ENCODE measurements around the gene PP2D1. TPM values are rescaled to one million over a fixed set of nuclear protein-coding genes. Genes with fewer than 3 reads are reported as not detected.
"Not testable (repeated sequence)": the region's sequence is repeated elsewhere in the genome, so short reads cannot be mapped to it uniquely, and the experiment has no call there.

PP2D1 gene
- total and polyA plus RNA-seq, 4 experiments from 2014 or later, result 0.40 to 0.46 TPM; not detected in 2

DNA sequence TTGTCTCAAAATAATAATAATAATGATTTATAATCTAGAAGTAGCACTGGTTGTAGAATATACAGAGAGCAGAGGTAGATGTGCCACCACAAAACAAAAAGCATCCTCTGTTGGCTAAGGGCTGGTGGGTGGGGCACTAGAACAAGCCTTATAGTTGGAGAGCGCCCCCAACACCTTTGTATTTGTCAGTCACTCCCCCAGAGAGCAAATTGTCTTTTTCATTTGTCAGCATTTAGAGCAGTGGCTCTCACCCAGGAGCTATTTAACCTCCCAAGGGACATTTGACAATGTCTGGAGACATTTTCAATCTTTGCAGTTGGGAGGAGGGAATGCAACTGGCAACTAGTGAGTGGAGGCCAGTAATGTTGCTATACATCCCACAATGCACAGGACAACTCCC is 34.5 kb upstream of the PP2D1 start:
- H3K36me3 ChIP-seq (ENCODE audit: insufficient read depth, low read length), result no peaks in the 10 kb centered on the region
- no peak overlapping the region for H3K4me3 ChIP-seq (ENCODE audit: low read length in 2 of 2)
- Mint-ChIP-seq H3K4me3 (peak overlapping the region in 3 of 8 donors; percentile 31 to 57 (median 49)), H3K27ac (peak overlapping the region in 4 of 7 donors; percentile 12 to 99 (median 44)), H3K27me3 (no peaks in the 10 kb centered on the region), H3K4me1 (peaks cover 59 to 97% (median 80%) of the 10 kb centered on the region in 4 donors), H3K9me3 (peaks cover 0 to 3% (median 0%) of the 10 kb centered on the region in 8 donors), H3K36me3 (peaks cover 7 to 21% of the 10 kb centered on the region in 2 donors)
- CTCF ChIA-PET (ENCODE audit: partially characterized antibody), result no interaction called here
- H3K9me3 ChIP-seq (ENCODE audit: control insufficient read depth in 1 of 2, low read length in 2 of 2), result no peaks in the 10 kb centered on the region
- POLR2A ChIA-PET (ENCODE audit: partially characterized antibody), result interaction anchor here (0.7 to 1.0 kb wide), 2 partner anchors 17 to 55 kb away, joined by 3 read pairs; no protein-coding TSS in a partner anchor
- no peak for DNase-seq
- H3K27me3 ChIP-seq (ENCODE audit: insufficient read depth, low read length), result no peaks in the 10 kb centered on the region
- no peak overlapping the region for H3K27ac ChIP-seq (ENCODE audit: low read depth, low read length)
- H3K4me1 ChIP-seq (ENCODE audit: insufficient read depth, low read length), result peaks cover 95% of the 10 kb centered on the region
- intact Hi-C loops (cut with micrococcal nuclease), result loop anchor here (10.0 kb wide), 1 partner anchor 902 kb away; the partner anchor contains the start of gene KCNH8

DNA sequence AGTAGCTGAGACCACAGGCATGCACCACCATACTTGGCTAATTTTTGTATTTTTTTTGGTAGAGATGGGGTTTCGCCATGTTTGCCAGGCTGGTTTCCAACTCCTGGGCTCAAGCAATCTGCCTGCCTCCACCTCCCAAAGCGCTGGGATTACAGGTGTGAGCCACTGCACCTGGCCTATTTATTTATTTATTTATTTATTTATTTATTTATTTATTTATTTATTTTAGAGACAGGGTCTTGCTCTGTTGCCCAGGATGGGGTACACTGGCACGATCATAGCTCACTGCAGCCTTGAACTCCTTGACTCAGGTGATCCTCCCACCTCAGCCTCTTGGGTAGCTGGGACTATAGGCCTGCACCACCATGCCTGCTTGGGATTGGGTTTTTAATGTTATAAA is 33.1 kb upstream of the PP2D1 start:
- Histone ChIP-seq H3K4me1 (ENCODE audit: insufficient read depth, low read length) (peaks cover 81% of the 10 kb centered on the region), H3K27ac (ENCODE audit: low read depth, low read length) (peak overlapping the region; percentile 86)
- H3K9me3 Mint-ChIP-seq; DNase-seq; CTCF ChIA-PET (ENCODE audit: partially characterized antibody); H3K4me3 ChIP-seq (ENCODE audit: low read length in 2 of 2); H3K27me3 Mint-ChIP-seq; H3K27me3 ChIP-seq (ENCODE audit: insufficient read depth, low read length); H3K36me3 ChIP-seq (ENCODE audit: insufficient read depth, low read length); POLR2A ChIA-PET (ENCODE audit: partially characterized antibody); H3K9me3 ChIP-seq (ENCODE audit: control insufficient read depth in 1 of 2, low read length in 2 of 2): not testable (repeated sequence)
- Mint-ChIP-seq H3K4me1 (peaks cover 53 to 91% (median 68%) of the 10 kb centered on the region in 4 donors), H3K36me3 (peaks cover 4 to 26% of the 10 kb centered on the region in 2 donors), H3K4me3 (peak overlapping the region in 3 of 8 donors; percentile 40 to 51 (median 44)), H3K27ac (peak overlapping the region in 4 of 7 donors; percentile 36 to 99 (median 84))
- intact Hi-C loops (cut with micrococcal nuclease), result loop anchor here (10.0 kb wide), 1 partner anchor 900 kb away; the partner anchor contains the start of gene KCNH8

DNA sequence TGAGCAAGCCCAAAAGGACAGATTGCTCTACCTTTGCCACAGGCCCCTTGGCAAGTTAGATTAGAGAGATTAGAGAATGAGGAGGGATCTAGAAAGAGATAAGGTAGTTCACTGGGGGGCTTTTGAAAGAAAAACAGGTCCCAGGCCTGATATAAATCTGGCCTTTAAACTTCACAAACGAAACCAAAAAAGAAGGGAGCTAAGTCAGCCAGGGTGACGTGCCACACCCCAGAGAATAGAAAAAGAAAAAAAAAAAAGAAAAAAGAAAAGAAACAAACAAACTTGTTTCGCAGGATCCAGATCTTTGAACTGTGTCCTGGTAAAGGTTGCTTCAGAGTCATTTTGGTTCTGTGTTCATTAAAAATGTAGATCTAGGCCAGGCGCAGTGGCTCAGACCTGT is 31.8 kb upstream of the PP2D1 start:
- peaks cover 47 to 88% (median 59%) of the 10 kb centered on the region in 4 donors for H3K4me1 Mint-ChIP-seq
- ChIA-PET CTCF (ENCODE audit: partially characterized antibody) (interaction anchor here (4.4 kb wide), 1 partner anchor 9 kb away, joined by 36 read pairs; no protein-coding TSS in a partner anchor), POLR2A (ENCODE audit: partially characterized antibody) (interaction anchor here (0.9 to 4.2 kb wide), 9 partner anchors 10 to 142 kb away, joined by 3 to 51 read pairs (median 5); partner anchors contain the start of gene SGO1)
- Histone ChIP-seq H3K36me3 (ENCODE audit: insufficient read depth, low read length) (no peaks in the 10 kb centered on the region), H3K4me3 (ENCODE audit: low read length in 2 of 2) (peak overlapping the region in 1 of 2 donors; percentile 46), H3K27ac (ENCODE audit: low read depth, low read length) (peak overlapping the region; percentile 86), H3K27me3 (ENCODE audit: insufficient read depth, low read length) (no peaks in the 10 kb centered on the region), H3K4me1 (ENCODE audit: insufficient read depth, low read length) (peaks cover 74% of the 10 kb centered on the region), H3K9me3 (ENCODE audit: control insufficient read depth in 1 of 2, low read length in 2 of 2) (no peaks in the 10 kb centered on the region)
- H3K27ac Mint-ChIP-seq, result peak overlapping the region; percentile 93 to 99 (median 97)
- H3K9me3 Mint-ChIP-seq, result peaks cover 0 to 2% (median 0%) of the 10 kb centered on the region in 8 donors
- intact Hi-C loops (cut with micrococcal nuclease), result loop anchor here (5.0 to 10.0 kb wide), 3 partner anchors 38 to 899 kb away; partner anchors contain the start of gene KCNH8
- peak overlapping the region; percentile 88 to 99 (median 97) for H3K4me3 Mint-ChIP-seq
- H3K36me3 Mint-ChIP-seq, result peaks cover 0 to 26% of the 10 kb centered on the region in 2 donors
- no peaks in the 10 kb centered on the region for H3K27me3 Mint-ChIP-seq
- peak in 4 of 5 donors; percentile 34 to 52 (median 48) for DNase-seq

DNA sequence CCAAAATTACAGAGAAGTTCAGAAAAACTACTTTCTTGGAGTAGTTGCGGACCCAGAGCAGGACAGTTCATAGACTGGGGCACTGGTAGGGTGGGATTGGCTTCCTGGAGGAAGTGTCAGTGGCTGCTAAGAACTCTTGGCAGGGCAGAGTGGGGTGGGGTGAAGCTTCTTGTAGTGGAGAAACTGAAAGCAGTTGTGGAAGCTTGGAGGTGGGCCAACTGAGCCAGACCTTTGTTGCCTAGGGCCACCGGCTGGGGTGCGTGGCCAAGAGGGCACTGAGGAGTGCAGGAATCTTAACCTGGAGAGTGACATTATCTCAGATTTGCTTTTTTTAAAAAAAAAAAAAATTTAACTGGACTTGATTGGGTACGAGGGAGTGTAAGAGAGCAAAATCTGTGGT is 31.3 kb upstream of the PP2D1 start:
- peaks cover 48 to 89% (median 61%) of the 10 kb centered on the region in 4 donors for H3K4me1 Mint-ChIP-seq
- peaks cover 0 to 25% of the 10 kb centered on the region in 2 donors for H3K36me3 Mint-ChIP-seq
- H3K9me3 ChIP-seq (ENCODE audit: control insufficient read depth in 1 of 2, low read length in 2 of 2), result no peaks in the 10 kb centered on the region
- POLR2A ChIA-PET (ENCODE audit: partially characterized antibody), result interaction anchor here (0.9 to 4.2 kb wide), 9 partner anchors 10 to 142 kb away, joined by 3 to 51 read pairs (median 5); partner anchors contain the start of gene SGO1
- H3K4me3 Mint-ChIP-seq, result peak overlapping the region; percentile 88 to 99 (median 97)
- H3K9me3 Mint-ChIP-seq, result peaks cover 0 to 2% (median 0%) of the 10 kb centered on the region in 8 donors
- intact Hi-C loops (cut with micrococcal nuclease), result loop anchor here (5.0 to 10.0 kb wide), 3 partner anchors 39 to 899 kb away; partner anchors contain the start of gene KCNH8
- H3K4me3 ChIP-seq (ENCODE audit: low read length in 2 of 2), result peak overlapping the region; percentile 26 to 46
- H3K27ac Mint-ChIP-seq, result peak overlapping the region; percentile 93 to 99 (median 97)
- peak overlapping the region; percentile 86 for H3K27ac ChIP-seq (ENCODE audit: low read depth, low read length)
- DNase-seq, result peak; percentile 58 to 84 (median 61)
- H3K36me3 ChIP-seq (ENCODE audit: insufficient read depth, low read length), result no peaks in the 10 kb centered on the region
- no peaks in the 10 kb centered on the region for H3K27me3 ChIP-seq (ENCODE audit: insufficient read depth, low read length)
- CTCF ChIA-PET (ENCODE audit: partially characterized antibody), result interaction anchor here (4.4 kb wide), 1 partner anchor 9 kb away, joined by 36 read pairs; no protein-coding TSS in a partner anchor
- H3K27me3 Mint-ChIP-seq, result no peaks in the 10 kb centered on the region
- peaks cover 75% of the 10 kb centered on the region for H3K4me1 ChIP-seq (ENCODE audit: insufficient read depth, low read length)

DNA sequence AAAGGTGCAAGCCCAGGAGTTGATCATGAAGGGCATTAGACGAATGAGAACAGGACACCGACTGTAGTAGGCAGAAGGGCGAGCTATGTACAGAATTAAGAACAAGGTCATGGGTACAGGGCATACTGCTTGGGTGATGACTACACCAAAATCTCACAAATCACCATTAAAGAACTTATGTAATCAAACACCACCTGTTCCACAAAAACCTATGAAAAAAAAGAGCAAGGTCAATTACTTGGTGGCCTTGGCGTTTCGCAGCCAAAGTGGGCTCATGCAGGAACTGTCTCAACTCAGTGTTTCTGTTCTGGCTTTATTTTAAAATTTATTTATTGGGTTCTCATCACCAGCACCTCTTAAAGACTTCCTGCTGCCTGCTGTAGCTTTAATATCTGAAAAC is 30.3 kb upstream of the PP2D1 start:
- Histone ChIP-seq H3K9me3 (ENCODE audit: control insufficient read depth in 1 of 2, low read length in 2 of 2) (no peaks in the 10 kb centered on the region), H3K4me1 (ENCODE audit: insufficient read depth, low read length) (peaks cover 74% of the 10 kb centered on the region), H3K27me3 (ENCODE audit: insufficient read depth, low read length) (no peaks in the 10 kb centered on the region), H3K4me3 (ENCODE audit: low read length in 2 of 2) (peak overlapping the region in 1 of 2 donors; percentile 71), H3K36me3 (ENCODE audit: insufficient read depth, low read length) (no peaks in the 10 kb centered on the region), H3K27ac (ENCODE audit: low read depth, low read length) (peak overlapping the region; percentile 86)
- H3K27me3 Mint-ChIP-seq, result no peaks in the 10 kb centered on the region
- H3K9me3 Mint-ChIP-seq, result peaks cover 0 to 2% (median 0%) of the 10 kb centered on the region in 8 donors
- peak overlapping the region; percentile 93 to 99 (median 98) for H3K4me3 Mint-ChIP-seq
- intact Hi-C loops (cut with micrococcal nuclease), result loop anchor here (5.0 to 10.0 kb wide), 3 partner anchors 40 to 898 kb away; partner anchors contain the start of gene KCNH8
- ChIA-PET CTCF (ENCODE audit: partially characterized antibody) (interaction anchor here (1.2 to 4.4 kb wide), 5 partner anchors 11 to 144 kb away, joined by 3 to 36 read pairs (median 8); partner anchors contain the start of gene SGO1), POLR2A (ENCODE audit: partially characterized antibody) (interaction anchor here (1.2 to 5.6 kb wide), 7 partner anchors 9 to 143 kb away, joined by 4 to 62 read pairs (median 29); partner anchors contain the start of genes RAB5A and SGO1)
- no peak for DNase-seq
- H3K36me3 Mint-ChIP-seq, result peaks cover 0 to 18% of the 10 kb centered on the region in 2 donors
- peaks cover 48 to 87% (median 60%) of the 10 kb centered on the region in 4 donors for H3K4me1 Mint-ChIP-seq
- H3K27ac Mint-ChIP-seq, result peak overlapping the region; percentile 96 to 99 (median 97)

DNA sequence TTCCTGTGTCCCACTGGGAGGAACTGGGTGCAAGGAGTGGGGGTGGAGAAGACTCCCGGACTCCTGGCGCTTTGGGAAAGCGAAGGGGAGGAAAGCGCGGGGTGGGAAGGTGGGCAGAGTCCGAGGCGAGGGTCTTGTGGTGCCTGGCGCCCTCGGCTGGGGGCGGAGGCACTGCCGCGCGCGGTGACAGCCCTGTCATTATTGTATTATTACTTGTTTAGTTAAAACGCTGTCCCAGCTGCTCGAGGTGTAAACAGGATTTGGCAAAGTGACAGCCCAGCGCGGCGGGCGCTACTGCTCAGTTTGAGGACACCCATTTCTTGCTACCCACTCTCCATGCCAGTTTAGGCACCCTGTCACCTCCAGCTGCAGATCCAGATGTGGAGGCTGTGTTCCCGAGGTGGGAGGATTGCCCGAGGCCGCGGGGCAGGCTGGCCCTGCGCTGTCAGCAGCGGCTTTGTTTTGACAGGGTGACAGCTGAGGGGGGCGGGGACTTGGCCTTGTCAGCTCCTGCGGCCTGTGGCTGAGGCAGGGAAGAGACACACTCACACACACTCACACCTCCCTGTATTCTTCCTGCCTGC is 29.2 kb upstream of the PP2D1 start:
- peak; percentile 68 to 87 (median 74) for DNase-seq
- peaks cover 41 to 76% (median 55%) of the 10 kb centered on the region in 4 donors for H3K4me1 Mint-ChIP-seq
- intact Hi-C loops (cut with micrococcal nuclease), result loop anchor here (2.0 to 10.0 kb wide), 4 partner anchors 14 to 896 kb away; partner anchors contain the start of gene KCNH8
- Histone ChIP-seq H3K4me1 (ENCODE audit: insufficient read depth, low read length) (peaks cover 64% of the 10 kb centered on the region), H3K27me3 (ENCODE audit: insufficient read depth, low read length) (no peaks in the 10 kb centered on the region), H3K9me3 (ENCODE audit: control insufficient read depth in 1 of 2, low read length in 2 of 2) (no peaks in the 10 kb centered on the region), H3K4me3 (ENCODE audit: low read length in 2 of 2) (peak overlapping the region; percentile 71 to 99), H3K36me3 (ENCODE audit: insufficient read depth, low read length) (no peaks in the 10 kb centered on the region), H3K27ac (ENCODE audit: low read depth, low read length) (peak overlapping the region; percentile 86)
- H3K27ac Mint-ChIP-seq, result peak overlapping the region; percentile 96 to 99 (median 97)
- peaks cover 0 to 2% (median 0%) of the 10 kb centered on the region in 8 donors for H3K9me3 Mint-ChIP-seq
- peaks cover 0 to 18% of the 10 kb centered on the region in 2 donors for H3K36me3 Mint-ChIP-seq
- ChIA-PET POLR2A (ENCODE audit: partially characterized antibody) (interaction anchor here (0.7 to 5.6 kb wide), 22 partner anchors 9 to 144 kb away, joined by 3 to 62 read pairs (median 5); partner anchors contain the start of genes RAB5A and SGO1), CTCF (ENCODE audit: partially characterized antibody) (interaction anchor here (0.7 to 4.4 kb wide), 14 partner anchors 8 to 155 kb away, joined by 3 to 36 read pairs (median 4); partner anchors contain the start of genes RAB5A and SGO1)
- peak overlapping the region; percentile 93 to 99 (median 98) for H3K4me3 Mint-ChIP-seq
- no peaks in the 10 kb centered on the region for H3K27me3 Mint-ChIP-seq
